Measurements from ENCODE around the gene PITPNC1. TPM values are rescaled to one million over a fixed set of nuclear protein-coding genes. Genes with fewer than 3 reads are reported as not detected.

Gene PITPNC1
- total and polyA plus RNA-seq, 7 donors: 3.0 to 15.7 (median 5.6) TPM

DNA sequence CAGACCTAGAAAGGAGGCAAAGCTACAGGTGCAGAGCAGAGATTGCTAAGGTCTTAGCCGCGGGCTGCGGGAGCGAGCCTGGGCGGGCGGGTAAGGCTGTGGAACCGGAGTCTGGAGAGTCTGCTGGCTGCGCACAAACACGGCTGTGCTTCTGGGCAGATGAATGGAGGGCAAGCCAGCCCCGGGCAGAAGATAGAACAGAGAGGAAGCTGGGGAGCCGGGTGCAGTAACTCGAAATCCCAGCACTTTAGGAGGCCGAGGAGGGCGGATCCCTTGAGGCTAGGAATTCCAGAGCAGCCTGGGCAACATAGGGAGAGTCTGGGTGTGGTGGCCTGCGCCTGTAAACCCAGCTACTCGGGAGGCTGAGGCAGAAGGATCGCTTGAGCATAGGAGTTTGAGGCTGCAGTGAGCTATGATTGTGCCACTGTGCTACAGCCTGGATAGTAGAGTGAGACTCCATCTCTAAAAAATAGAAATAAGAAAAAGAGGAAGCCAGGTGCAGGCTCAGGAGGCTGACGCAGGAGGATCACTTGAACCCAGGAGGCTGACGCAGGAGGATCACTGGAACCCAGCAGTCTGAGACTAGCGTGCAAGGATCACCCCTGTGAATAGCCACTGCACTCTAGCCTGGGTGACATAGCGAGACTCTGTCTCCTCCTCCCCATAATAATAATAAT lies 56.3 kb downstream of the PITPNC1 start:
- 89 to 92% methylated on average over 21 of the region's 21 CpGs for WGBS, 2 donors
- peak overlapping the region in 3 of 4 donors; percentile 7 to 37 (median 25) for H3K27ac ChIP-seq

DNA sequence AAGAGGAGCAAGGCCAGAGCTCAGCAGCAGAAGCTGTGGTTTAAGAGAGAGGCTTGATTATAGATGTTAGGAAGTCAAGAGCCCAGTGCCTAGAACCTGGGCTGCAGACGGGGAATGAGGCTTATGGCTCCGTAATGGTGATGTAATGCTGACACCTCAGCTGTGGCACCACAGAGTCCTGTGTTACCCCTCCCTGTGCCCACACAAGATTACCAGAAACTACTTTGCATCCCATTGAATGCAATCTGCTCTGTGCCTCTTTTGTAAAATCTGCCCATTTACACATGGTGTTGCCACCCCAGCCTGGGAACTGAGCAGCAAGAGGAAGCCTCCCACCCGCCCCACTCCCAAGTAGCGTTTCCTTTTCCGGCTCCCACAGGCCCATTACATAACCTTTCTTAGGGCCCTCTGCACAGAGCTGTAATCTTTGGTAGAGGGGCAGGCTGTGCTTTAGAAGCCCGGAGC lies 57.0 kb downstream of the PITPNC1 start:
- Histone ChIP-seq H3K9me3 (no peaks in the 10 kb centered on the region), H3K36me3 (no peaks in the 10 kb centered on the region), H3K4me3 (no peak overlapping the region), H3K4me1 (peaks cover 0 to 10% (median 9%) of the 10 kb centered on the region in 4 donors), H3K27me3 (no peaks in the 10 kb centered on the region), H3K27ac (peak overlapping the region in 3 of 4 donors; percentile 7 to 37 (median 25))
- intact Hi-C loops (cut with DNase I): no loop called here
- no peak for DNase-seq
- 54 to 81% methylated on average over 6 of the region's 6 CpGs for WGBS, 2 donors
- TF ChIP-seq POLR2AphosphoS5 (IDR thresholded peaks at IDR 0.05) (no peak), EP300 (IDR thresholded peaks at IDR 0.05) (no peak), POLR2A (IDR thresholded peaks at IDR 0.05) (no peak)
- TF ChIP-seq, protein P1, sequence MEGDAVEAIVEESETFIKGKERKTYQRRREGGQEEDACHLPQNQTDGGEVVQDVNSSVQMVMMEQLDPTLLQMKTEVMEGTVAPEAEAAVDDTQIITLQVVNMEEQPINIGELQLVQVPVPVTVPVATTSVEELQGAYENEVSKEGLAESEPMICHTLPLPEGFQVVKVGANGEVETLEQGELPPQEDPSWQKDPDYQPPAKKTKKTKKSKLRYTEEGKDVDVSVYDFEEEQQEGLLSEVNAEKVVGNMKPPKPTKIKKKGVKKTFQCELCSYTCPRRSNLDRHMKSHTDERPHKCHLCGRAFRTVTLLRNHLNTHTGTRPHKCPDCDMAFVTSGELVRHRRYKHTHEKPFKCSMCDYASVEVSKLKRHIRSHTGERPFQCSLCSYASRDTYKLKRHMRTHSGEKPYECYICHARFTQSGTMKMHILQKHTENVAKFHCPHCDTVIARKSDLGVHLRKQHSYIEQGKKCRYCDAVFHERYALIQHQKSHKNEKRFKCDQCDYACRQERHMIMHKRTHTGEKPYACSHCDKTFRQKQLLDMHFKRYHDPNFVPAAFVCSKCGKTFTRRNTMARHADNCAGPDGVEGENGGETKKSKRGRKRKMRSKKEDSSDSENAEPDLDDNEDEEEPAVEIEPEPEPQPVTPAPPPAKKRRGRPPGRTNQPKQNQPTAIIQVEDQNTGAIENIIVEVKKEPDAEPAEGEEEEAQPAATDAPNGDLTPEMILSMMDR (IDR thresholded peaks at IDR 0.05): no peak

More for the DNA sequence above, 56.3 kb downstream of the PITPNC1 start:
- TF ChIP-seq POLR2AphosphoS5 (IDR thresholded peaks at IDR 0.05): no peak
- Histone ChIP-seq H3K27me3 (no peaks in the 10 kb centered on the region), H3K36me3 (no peaks in the 10 kb centered on the region), H3K4me1 (peaks cover 0 to 10% (median 9%) of the 10 kb centered on the region in 4 donors), H3K4me3 (no peak overlapping the region), H3K9me3 (no peaks in the 10 kb centered on the region)
- DNase-seq: no peak
- intact Hi-C loops (cut with DNase I): no loop called here

DNA sequence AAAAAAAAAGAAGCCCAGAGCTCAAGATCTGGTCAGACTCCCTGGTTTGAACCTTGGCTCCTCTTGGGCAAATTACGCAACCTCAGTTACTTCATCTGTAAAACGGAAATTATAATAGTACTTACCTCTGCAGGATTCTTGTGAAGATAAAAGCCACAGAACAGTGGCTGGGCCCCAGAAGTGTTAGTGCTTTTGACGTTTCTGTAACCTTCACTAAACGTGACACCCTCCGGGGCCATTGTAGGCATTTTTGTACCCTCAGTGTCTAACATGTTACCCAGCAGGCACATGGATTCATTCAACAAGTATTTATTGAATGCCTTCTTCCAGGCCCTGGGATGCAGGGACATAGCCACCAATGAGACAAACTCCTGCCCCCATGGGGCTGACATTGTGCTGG lies 58.0 kb downstream of the PITPNC1 start:
- no peaks in the 10 kb centered on the region for H3K36me3 ChIP-seq
- WGBS, 2 donors: 72 to 79% methylated on average over 5 of the region's 5 CpGs
- no peak overlapping the region for H3K4me3 ChIP-seq
- TF ChIP-seq, protein P1 (IDR thresholded peaks at IDR 0.05): no peak
- no peak for TF ChIP-seq EP300 (IDR thresholded peaks at IDR 0.05)
- TF ChIP-seq POLR2A (IDR thresholded peaks at IDR 0.05): no peak
- no peak for TF ChIP-seq POLR2AphosphoS5 (IDR thresholded peaks at IDR 0.05)
- intact Hi-C loops (cut with DNase I): no loop called here
- no peaks in the 10 kb centered on the region for H3K27me3 ChIP-seq
- DNase-seq: no peak
- no peaks in the 10 kb centered on the region for H3K9me3 ChIP-seq
- peaks cover 0 to 10% (median 9%) of the 10 kb centered on the region in 4 donors for H3K4me1 ChIP-seq
- peak overlapping the region in 1 of 4 donors; percentile 25 for H3K27ac ChIP-seq

DNA sequence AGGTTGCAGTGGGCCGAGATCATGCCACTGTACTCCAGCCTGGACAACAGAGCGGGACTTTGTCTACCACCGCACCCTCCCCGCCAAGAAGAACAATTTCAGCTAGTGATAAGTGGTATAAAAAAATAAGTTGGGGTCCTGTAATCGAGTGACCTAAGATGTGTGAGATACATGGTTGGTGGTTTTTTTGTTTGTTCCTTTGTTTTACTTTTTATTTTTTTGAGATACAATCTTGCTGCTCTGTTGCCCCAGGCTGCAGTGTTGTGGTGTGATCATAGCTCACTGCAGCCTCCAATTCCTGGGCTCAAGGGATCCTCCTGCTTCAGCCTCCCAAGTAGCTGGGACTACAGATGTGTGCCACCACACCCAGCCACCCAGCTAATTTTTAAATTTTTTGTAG lies 58.7 kb downstream of the PITPNC1 start:
- TF ChIP-seq POLR2AphosphoS5 (IDR thresholded peaks at IDR 0.05): no peak
- no peak for TF ChIP-seq EP300 (IDR thresholded peaks at IDR 0.05)
- TF ChIP-seq, protein P1 (IDR thresholded peaks at IDR 0.05): no peak
- no peak for TF ChIP-seq POLR2A (IDR thresholded peaks at IDR 0.05)
- Histone ChIP-seq H3K9me3 (no peaks in the 10 kb centered on the region), H3K36me3 (no peaks in the 10 kb centered on the region), H3K4me3 (no peak overlapping the region), H3K4me1 (peaks cover 0 to 13% (median 9%) of the 10 kb centered on the region in 4 donors), H3K27ac (peak overlapping the region in 1 of 4 donors; percentile 25), H3K27me3 (no peaks in the 10 kb centered on the region)
- 90 to 94% methylated on average over 5 of the region's 5 CpGs for WGBS, 2 donors
- intact Hi-C loops (cut with DNase I): no loop called here
- DNase-seq: no peak

DNA sequence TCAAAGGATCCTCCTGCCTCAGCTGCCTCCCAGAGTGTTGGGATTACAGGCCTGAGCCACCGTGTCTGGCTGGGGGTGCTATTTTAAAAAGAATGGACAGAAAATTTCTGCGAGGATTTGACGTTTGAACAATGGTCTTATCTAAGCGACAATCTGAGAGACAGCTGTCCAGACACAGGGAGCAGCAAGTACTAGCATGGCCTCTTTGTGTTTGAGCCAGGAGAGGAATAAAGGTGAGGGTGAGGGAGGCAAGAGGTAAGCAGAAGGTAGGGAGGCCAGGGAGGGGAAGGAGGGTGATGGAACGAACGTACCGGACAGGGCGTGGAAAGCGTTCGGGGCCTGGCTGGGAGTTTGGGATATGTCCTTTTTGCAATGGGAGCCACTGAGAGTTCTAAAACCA lies 59.2 kb downstream of the PITPNC1 start:
- H3K27me3 ChIP-seq: no peaks in the 10 kb centered on the region
- intact Hi-C loops (cut with DNase I): no loop called here
- TF ChIP-seq POLR2A (IDR thresholded peaks at IDR 0.05) (no peak), POLR2AphosphoS5 (IDR thresholded peaks at IDR 0.05) (no peak), EP300 (IDR thresholded peaks at IDR 0.05) (no peak)
- TF ChIP-seq, protein P1 (IDR thresholded peaks at IDR 0.05): no peak
- H3K9me3 ChIP-seq: no peaks in the 10 kb centered on the region
- no peak overlapping the region for H3K4me3 ChIP-seq
- DNase-seq: no peak
- peaks cover 0 to 16% (median 9%) of the 10 kb centered on the region in 4 donors for H3K4me1 ChIP-seq
- H3K27ac ChIP-seq: peak overlapping the region in 1 of 4 donors; percentile 20
- 86 to 88% methylated on average over 10 of the region's 10 CpGs for WGBS, 2 donors
- H3K36me3 ChIP-seq: no peaks in the 10 kb centered on the region
